ENCODE measurements around the gene FAM171A2. TPM values are rescaled to one million over a fixed set of nuclear protein-coding genes. Genes with fewer than 3 reads are reported as not detected.

Gene FAM171A2
- total and polyA plus RNA-seq, 4 donors, result 0.08 to 1.1 (median 0.18) TPM; not detected in 1

- no peaks in the 10 kb centered on the region for H3K4me1 ChIP-seq (ENCODE audit: control insufficient read depth in 4 of 4, insufficient read depth in 4 of 4, low read length in 3 of 4)
- no peak overlapping the region for H3K9ac ChIP-seq (ENCODE audit: low read depth in 1 of 2, low read length in 2 of 2)
- no peak overlapping the region for H3K27ac ChIP-seq (ENCODE audit: low read depth in 1 of 2, low read length in 2 of 2)
- H3K36me3 ChIP-seq (ENCODE audit: control insufficient read depth in 4 of 4, insufficient read depth in 3 of 4, low read depth in 1 of 4, low read length in 3 of 4), result peaks cover 12 to 40% (median 22%) of the 10 kb centered on the region in 4 donors
- TF ChIP-seq GABPA (IDR thresholded peaks at IDR 0.05 in 1 of 2, conservative IDR thresholded peaks at IDR 0.05 in 1 of 2), result no peak
- TF ChIP-seq HNF4G (IDR thresholded peaks at IDR 0.05), result no peak
- TF ChIP-seq NR2F2 (IDR thresholded peaks at IDR 0.05), result no peak
- no peak for TF ChIP-seq JUND (IDR thresholded peaks at IDR 0.05)
- no peak for TF ChIP-seq SP1 (IDR thresholded peaks at IDR 0.05)
- no peaks in the 10 kb centered on the region for H3K27me3 ChIP-seq (ENCODE audit: control insufficient read depth in 4 of 4, insufficient read depth in 4 of 4, low read length in 3 of 4)
- no peak overlapping the region for H3K4me3 ChIP-seq (ENCODE audit: low read depth in 1 of 3, low read length in 3 of 3)
- 97% methylated on average over 41 of the region's 41 CpGs for whole genome bisulfite sequencing
- no peaks in the 10 kb centered on the region for H3K9me3 ChIP-seq (ENCODE audit: control insufficient read depth in 4 of 4, low read length in 3 of 4)
- DNase-seq (ENCODE audit: low spot score), result no peak
Measured at GRCh38 chr17:44398692-44399691, 35.3 kb upstream of the FAM171A2 start.

- Histone ChIP-seq H3K27me3 (ENCODE audit: control insufficient read depth in 4 of 4, insufficient read depth in 4 of 4, low read length in 3 of 4) (no peaks in the 10 kb centered on the region), H3K27ac (ENCODE audit: low read depth in 1 of 2, low read length in 2 of 2) (no peak overlapping the region), H3K36me3 (ENCODE audit: control insufficient read depth in 4 of 4, insufficient read depth in 3 of 4, low read depth in 1 of 4, low read length in 3 of 4) (peaks cover 10 to 37% (median 21%) of the 10 kb centered on the region in 4 donors), H3K4me3 (ENCODE audit: low read depth in 1 of 3, low read length in 3 of 3) (no peak overlapping the region), H3K9me3 (ENCODE audit: control insufficient read depth in 4 of 4, low read length in 3 of 4) (no peaks in the 10 kb centered on the region), H3K4me1 (ENCODE audit: control insufficient read depth in 4 of 4, insufficient read depth in 4 of 4, low read length in 3 of 4) (no peaks in the 10 kb centered on the region), H3K9ac (ENCODE audit: low read depth in 1 of 2, low read length in 2 of 2) (no peak overlapping the region)
- TF ChIP-seq, protein P1, sequence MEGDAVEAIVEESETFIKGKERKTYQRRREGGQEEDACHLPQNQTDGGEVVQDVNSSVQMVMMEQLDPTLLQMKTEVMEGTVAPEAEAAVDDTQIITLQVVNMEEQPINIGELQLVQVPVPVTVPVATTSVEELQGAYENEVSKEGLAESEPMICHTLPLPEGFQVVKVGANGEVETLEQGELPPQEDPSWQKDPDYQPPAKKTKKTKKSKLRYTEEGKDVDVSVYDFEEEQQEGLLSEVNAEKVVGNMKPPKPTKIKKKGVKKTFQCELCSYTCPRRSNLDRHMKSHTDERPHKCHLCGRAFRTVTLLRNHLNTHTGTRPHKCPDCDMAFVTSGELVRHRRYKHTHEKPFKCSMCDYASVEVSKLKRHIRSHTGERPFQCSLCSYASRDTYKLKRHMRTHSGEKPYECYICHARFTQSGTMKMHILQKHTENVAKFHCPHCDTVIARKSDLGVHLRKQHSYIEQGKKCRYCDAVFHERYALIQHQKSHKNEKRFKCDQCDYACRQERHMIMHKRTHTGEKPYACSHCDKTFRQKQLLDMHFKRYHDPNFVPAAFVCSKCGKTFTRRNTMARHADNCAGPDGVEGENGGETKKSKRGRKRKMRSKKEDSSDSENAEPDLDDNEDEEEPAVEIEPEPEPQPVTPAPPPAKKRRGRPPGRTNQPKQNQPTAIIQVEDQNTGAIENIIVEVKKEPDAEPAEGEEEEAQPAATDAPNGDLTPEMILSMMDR (IDR thresholded peaks at IDR 0.05; ENCODE audit: low read depth, low read length, missing input control), result no peak
- TF ChIP-seq TAF1 (conservative IDR thresholded peaks at IDR 0.05) (no peak), SP1 (IDR thresholded peaks at IDR 0.05) (no peak), GABPA (IDR thresholded peaks at IDR 0.05 in 1 of 2, conservative IDR thresholded peaks at IDR 0.05 in 1 of 2) (no peak), RAD21 (IDR thresholded peaks at IDR 0.05) (no peak), NR2F2 (IDR thresholded peaks at IDR 0.05) (no peak), YY1 (IDR thresholded peaks at IDR 0.05) (no peak), JUND (IDR thresholded peaks at IDR 0.05) (no peak), HNF4A (conservative IDR thresholded peaks at IDR 0.05) (no peak)
- TF ChIP-seq, protein P2, sequence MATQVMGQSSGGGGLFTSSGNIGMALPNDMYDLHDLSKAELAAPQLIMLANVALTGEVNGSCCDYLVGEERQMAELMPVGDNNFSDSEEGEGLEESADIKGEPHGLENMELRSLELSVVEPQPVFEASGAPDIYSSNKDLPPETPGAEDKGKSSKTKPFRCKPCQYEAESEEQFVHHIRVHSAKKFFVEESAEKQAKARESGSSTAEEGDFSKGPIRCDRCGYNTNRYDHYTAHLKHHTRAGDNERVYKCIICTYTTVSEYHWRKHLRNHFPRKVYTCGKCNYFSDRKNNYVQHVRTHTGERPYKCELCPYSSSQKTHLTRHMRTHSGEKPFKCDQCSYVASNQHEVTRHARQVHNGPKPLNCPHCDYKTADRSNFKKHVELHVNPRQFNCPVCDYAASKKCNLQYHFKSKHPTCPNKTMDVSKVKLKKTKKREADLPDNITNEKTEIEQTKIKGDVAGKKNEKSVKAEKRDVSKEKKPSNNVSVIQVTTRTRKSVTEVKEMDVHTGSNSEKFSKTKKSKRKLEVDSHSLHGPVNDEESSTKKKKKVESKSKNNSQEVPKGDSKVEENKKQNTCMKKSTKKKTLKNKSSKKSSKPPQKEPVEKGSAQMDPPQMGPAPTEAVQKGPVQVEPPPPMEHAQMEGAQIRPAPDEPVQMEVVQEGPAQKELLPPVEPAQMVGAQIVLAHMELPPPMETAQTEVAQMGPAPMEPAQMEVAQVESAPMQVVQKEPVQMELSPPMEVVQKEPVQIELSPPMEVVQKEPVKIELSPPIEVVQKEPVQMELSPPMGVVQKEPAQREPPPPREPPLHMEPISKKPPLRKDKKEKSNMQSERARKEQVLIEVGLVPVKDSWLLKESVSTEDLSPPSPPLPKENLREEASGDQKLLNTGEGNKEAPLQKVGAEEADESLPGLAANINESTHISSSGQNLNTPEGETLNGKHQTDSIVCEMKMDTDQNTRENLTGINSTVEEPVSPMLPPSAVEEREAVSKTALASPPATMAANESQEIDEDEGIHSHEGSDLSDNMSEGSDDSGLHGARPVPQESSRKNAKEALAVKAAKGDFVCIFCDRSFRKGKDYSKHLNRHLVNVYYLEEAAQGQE (IDR thresholded peaks at IDR 0.05), result no peak
- TF ChIP-seq, protein P3, sequence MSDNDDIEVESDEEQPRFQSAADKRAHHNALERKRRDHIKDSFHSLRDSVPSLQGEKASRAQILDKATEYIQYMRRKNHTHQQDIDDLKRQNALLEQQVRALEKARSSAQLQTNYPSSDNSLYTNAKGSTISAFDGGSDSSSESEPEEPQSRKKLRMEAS (IDR thresholded peaks at IDR 0.05), result no peak
- WGBS, result 96% methylated on average over 8 of the region's 8 CpGs
- no peak for DNase-seq (ENCODE audit: low spot score)
Measured at GRCh38 chr17:44397479-44398440, 34.1 kb upstream of the FAM171A2 start.
